ENCODE data around the gene BRPF1.

BRPF1 gene

GRCh38 chr3:9791127-9791526 lies 59.6 kb downstream of the BRPF1 start:
- no peak for DNase-seq (ENCODE audit: low spot score)

DNA sequence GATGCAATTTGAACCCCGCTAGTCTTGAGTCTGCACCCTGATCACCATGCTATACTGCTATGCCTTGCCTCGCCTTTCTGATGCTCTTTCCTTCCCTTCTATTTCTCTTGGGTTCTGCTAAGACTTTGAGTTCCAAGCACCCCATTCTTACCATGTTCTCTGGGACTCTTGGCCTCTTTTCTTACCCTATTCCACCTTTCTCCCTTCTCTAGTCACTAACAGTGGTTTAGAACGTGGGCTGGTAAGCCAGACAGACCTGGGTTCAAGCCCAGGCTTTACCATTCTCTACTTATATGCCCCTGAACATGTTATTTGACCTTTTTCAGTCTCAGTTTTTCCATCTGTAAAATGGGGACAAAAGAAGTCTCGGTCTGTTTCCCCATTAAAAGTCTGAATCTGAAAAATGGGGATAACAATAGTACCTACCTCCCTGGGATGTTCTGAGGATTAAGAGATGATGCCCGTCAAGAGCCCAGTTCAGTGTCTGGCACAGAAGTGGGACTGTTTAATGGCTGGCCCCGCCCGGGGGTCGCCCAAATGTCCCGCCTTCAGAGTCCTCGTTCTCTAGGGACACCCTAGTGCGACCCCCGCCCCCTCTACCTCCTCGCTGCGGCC lies 60.4 kb downstream of the BRPF1 start:
- no peak for DNase-seq (ENCODE audit: low spot score)

GRCh38 chr3:9792405-9793160 lies 61.0 kb downstream of the BRPF1 start, which contains the start of the genes ARPC4 and TADA3:
TSS of gene ARPC4 (plus strand) at chr3:9793082. CDS start at chr3:9793122, 40 bp downstream.
TSS of gene TADA3 (minus strand) at chr3:9792473. CDS start at chr3:9791466, 1,007 bp downstream.
- DNase-seq (ENCODE audit: low spot score) = peak; percentile 97

DNA sequence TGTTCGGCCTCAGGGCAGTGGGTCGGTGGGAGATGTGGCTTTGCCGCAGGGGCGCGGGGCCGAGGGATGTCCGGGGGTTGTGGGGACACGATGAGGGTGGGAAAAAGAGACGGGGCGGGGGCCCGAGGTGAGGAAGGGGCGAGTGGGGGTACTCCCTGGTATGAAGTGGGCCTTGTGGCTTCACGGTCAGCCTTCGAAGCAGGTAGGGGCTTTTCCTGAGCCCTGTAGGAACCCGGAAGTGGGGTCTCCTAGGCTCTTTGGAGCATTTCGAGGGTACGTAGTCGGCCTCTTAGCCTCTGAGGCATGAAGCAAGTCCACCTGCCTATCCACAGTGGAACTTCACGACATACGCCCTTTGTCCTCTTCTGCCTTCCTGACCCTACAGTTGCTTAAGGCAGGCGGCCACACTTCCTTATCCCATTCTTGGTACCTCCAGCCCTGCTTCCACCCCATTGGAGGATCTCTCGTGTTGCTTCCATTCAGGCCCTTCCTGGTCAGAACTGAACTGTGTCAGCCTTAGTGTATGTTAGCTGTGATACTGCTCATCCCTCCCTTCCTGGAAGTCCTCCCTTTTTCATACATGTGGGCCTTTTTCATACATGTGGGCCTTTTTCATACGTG lies 61.7 kb downstream of the BRPF1 start:
- peak; percentile 24 for DNase-seq (ENCODE audit: low spot score)

DNA sequence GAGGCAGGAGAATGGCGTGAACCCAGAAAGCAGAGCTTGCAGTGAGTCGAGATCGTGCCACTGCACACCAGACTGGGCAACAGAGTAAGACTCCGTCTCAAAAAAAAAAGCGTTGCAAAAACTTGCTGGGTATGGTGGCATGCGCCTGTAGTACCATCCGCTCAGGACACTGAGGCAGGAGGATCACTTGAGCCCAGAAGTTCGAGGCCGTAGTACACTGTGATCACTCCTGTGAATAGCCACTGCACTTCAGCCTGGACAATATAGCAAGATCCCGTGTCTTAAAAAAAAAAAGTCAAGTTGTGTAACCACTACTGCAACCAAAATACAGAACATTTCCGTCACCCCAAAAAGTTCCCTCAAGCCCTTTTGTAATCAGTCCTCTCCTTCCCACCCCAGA lies 62.9 kb downstream of the BRPF1 start:
- DNase-seq (ENCODE audit: low spot score) = no peak

DNA sequence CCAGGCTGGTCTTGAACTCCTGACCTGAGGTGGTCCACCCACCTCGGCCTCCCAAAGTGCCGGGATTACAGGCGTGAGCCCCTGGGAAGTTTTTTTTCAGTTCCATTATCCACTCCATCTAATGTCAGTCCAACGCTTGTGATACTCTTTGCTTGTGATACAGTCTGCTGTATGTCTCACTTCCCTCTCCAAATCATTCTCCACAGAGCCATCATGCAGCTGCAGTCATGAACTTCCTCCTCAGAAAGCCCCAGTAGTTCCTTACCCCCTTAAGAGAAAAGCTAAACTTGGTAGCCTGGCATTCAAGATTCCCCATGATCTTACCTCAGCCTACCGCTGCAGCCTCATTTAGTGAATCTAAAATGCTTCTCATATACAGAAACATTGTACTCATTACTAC lies 63.7 kb downstream of the BRPF1 start:
- DNase-seq (ENCODE audit: low spot score) = no peak

- no peak for DNase-seq (ENCODE audit: low spot score)
Measured at GRCh38 chr3:9797196-9797945, 65.8 kb downstream of the BRPF1 start.

Measured in cerebellar cortex (tissue), 1 donor.